ENCODE results near the gene DCUN1D3. TPM values are rescaled to one million over a fixed set of nuclear protein-coding genes. Genes with fewer than 3 reads are reported as not detected.

The DCUN1D3 gene
- total RNA-seq (10 to 100 TPM in 8 of 9 donors, 1 to 10 TPM in 1; 9.5 to 47.2 (median 26.1) TPM), polyA plus RNA-seq (10 to 100 TPM in 1 of 3 donors, 1 to 10 TPM in 2; 7.2 to 12.3 (median 9.8) TPM)
- long read RNA-seq, donor 1: 0 reads
- long read RNA-seq, donor 2, full-length matches to known transcripts: 1 of 1 reads
- long read RNA-seq, donor 2, partial matches to known transcripts: 0 of 1 reads
- long read RNA-seq, donor 2, other reads (novel, unspliced or antisense): 0 of 1 reads
- long read RNA-seq, donor 3: 0 reads
- long read RNA-seq, donor 4, partial matches to known transcripts: 0 of 1 reads
- long read RNA-seq, donor 4, other reads (novel, unspliced or antisense): 0 of 1 reads
- long read RNA-seq, donor 5, full-length matches to known transcripts: 7 of 9 reads
- long read RNA-seq, donor 5, partial matches to known transcripts: 0 of 9 reads
- long read RNA-seq, donor 5, other reads (novel, unspliced or antisense): 2 of 9 reads
- long read RNA-seq, donor 6: 0 reads
- long read RNA-seq, donor 7: 0 reads
- long read RNA-seq, donor 8: 0 reads
- long read RNA-seq, donor 9: 0 reads
- long read RNA-seq, donor 10, full-length matches to known transcripts: 2 of 2 reads
- long read RNA-seq, donor 10, partial matches to known transcripts: 0 of 2 reads
- long read RNA-seq, donor 10, other reads (novel, unspliced or antisense): 0 of 2 reads

GRCh38 chr16:20900299-20901067 lies at the start of gene DCUN1D3, which contains the start of gene LYRM1:
DCUN1D3 (minus strand) TSS chr16:20900358; CDS start chr16:20862538, 37,820 bp downstream.
LYRM1 (plus strand) TSS chr16:20900771; CDS start chr16:20915556, 14,785 bp downstream.
- Histone ChIP-seq H3K27me3 (no peaks in the 10 kb centered on the region), H3K4me3 (peak within 1 kb of the TSS; percentile 57 to 82 (median 70)), H3K36me3 (replicated peaks in 1 of 2) (peaks cover 0 to 8% of the 10 kb centered on the region in 2 donors), H3K4me1 (replicated peaks in 1 of 2) (peaks cover 30 to 66% of the 10 kb centered on the region in 2 donors), H3K9me3 (replicated peaks in 1 of 3) (no peaks in the 10 kb centered on the region), H3K27ac (peak within 1 kb of the TSS; percentile 68 to 99 (median 95))
- TF ChIP-seq CTCF (IDR thresholded peaks at IDR 0.05) (peak in 1 of 6 experiments; percentile 1), POLR2A (IDR thresholded peaks at IDR 0.05) (peak; percentile 92 to 95)
- intact Hi-C loops (cut with DNase I): no loop called here
- peak; percentile 97 to 99 (median 98) for DNase-seq
- 0 to 1% (median 0%) methylated on average over 24 to 62 of the region's 62 CpGs for WGBS, 4 donors

- Histone ChIP-seq H3K4me3 (no peak overlapping the region), H3K9me3 (replicated peaks in 1 of 3) (no peaks in the 10 kb centered on the region), H3K4me1 (replicated peaks in 1 of 2) (no peaks in the 10 kb centered on the region), H3K27ac (no peak overlapping the region), H3K27me3 (no peaks in the 10 kb centered on the region), H3K36me3 (replicated peaks in 1 of 2) (no peaks in the 10 kb centered on the region)
- 76 to 81% (median 78%) methylated on average over 3 of the region's 3 CpGs for WGBS, 4 donors
- intact Hi-C loops (cut with DNase I): loop anchor here (5.0 to 10.0 kb wide), 2 partner anchors 95 to 102 kb away; no protein-coding TSS in a partner anchor
- no peak for DNase-seq
- TF ChIP-seq POLR2A (IDR thresholded peaks at IDR 0.05) (no peak), CTCF (IDR thresholded peaks at IDR 0.05) (no peak)
Measured at GRCh38 chr16:20949660-20950059, 49.5 kb upstream of the DCUN1D3 start.

- no peak overlapping the region for H3K27ac ChIP-seq
- no peaks in the 10 kb centered on the region for H3K4me1 ChIP-seq (replicated peaks in 1 of 2)
- no peaks in the 10 kb centered on the region for H3K36me3 ChIP-seq (replicated peaks in 1 of 2)
- DNase-seq: no peak
- no peak overlapping the region for H3K4me3 ChIP-seq
- TF ChIP-seq POLR2A (IDR thresholded peaks at IDR 0.05) (no peak), CTCF (IDR thresholded peaks at IDR 0.05) (no peak)
- WGBS, 4 donors: 45 to 88% (median 85%) methylated on average over 6 to 9 of the region's 9 CpGs
- intact Hi-C loops (cut with DNase I): loop anchor here (5.0 to 10.0 kb wide), 2 partner anchors 94 to 101 kb away; no protein-coding TSS in a partner anchor
- H3K9me3 ChIP-seq (replicated peaks in 1 of 3): no peaks in the 10 kb centered on the region
- no peaks in the 10 kb centered on the region for H3K27me3 ChIP-seq
Measured at GRCh38 chr16:20948444-20948843, 48.3 kb upstream of the DCUN1D3 start.
